Fibroblast of villous mesenchyme (primary cell): ENCODE data around the gene RANGAP1. TPM values are rescaled to one million over a fixed set of nuclear protein-coding genes. Genes with fewer than 3 reads are reported as not detected.

Experiments used
- DNase-seq: peaks from one replicate; pipeline ENCODE4 v3.0.0-alpha.2; 2010; ENCODE audit warnings: low read depth
- H3K4me3 ChIP-seq: 2 replicates; pipeline ENCODE4 v1.5.1; 2011; ENCODE audit warnings: low read depth, mild to moderate bottlenecking, low read length
- CTCF ChIP-seq: IDR thresholded peaks from 2 replicates; pipeline ENCODE4 v1.5.1; 2012; ENCODE audit warnings: low read depth, mild to moderate bottlenecking, low read length; ENCODE audit not compliant: insufficient read depth
- total RNA-seq: library from RNA; depleted of rRNA; stranded (reverse); fragments of >200 nt; gene quantifications from 2 replicates; pipeline ENCODE4 v1.2.3, GENCODE V29; 2012

RANGAP1 gene
- total RNA-seq, 1 donor = 95.9 TPM

- DNase-seq = no peak
- no peak overlapping the region for H3K4me3 ChIP-seq
- TF ChIP-seq CTCF = no peak
Measured at GRCh38 chr22:41327124-41327523, 41.1 kb upstream of the RANGAP1 start.

- H3K4me3 ChIP-seq = no peak overlapping the region
- DNase-seq = no peak
- no peak for TF ChIP-seq CTCF
Measured at GRCh38 chr22:41324821-41325528, 39.0 kb upstream of the RANGAP1 start.

GRCh38 chr22:41320416-41321240 is 34.6 kb upstream of the RANGAP1 start:
- no peak overlapping the region for H3K4me3 ChIP-seq
- TF ChIP-seq CTCF = no peak
- no peak for DNase-seq

DNA sequence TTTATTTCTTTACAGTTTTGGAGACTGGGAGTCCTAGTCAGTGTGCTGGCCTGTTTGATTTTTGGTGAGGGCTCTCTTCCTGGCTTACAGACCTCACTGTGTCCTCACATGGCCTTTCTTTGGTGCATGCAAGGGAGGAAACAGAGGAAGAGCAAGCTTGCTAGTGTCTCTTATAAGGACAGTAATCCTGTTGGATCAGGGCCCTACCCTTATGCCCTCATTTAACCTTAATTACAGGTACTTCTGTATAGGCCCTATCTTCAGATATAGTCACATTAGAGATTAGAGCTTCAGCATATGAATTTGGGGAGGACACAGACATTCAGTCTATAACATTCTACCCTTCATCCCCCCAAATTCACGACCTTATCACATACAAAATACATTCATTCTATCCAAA is 29.6 kb upstream of the RANGAP1 start:
- no peak overlapping the region for H3K4me3 ChIP-seq
- no peak for DNase-seq
- TF ChIP-seq CTCF = no peak

DNA sequence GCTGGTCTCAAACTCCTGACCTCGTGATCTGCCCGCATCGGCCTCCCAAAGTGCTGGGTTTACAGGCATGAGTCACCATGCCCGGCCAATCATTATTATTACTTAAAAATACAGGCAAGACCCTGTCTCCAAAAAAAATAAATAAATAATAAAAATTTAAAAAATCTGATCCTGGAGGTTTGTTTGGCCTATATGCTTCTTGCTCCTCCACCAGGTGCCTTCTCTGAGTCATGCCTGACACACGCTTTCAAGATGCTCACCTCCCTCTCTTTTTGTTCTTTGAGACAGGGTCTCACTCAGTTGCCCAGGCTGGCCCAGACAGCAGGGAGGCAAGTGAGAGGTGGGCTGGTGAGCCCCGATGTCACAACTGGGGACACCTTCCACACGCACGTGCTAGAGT is 28.8 kb upstream of the RANGAP1 start:
- H3K4me3 ChIP-seq = no peak overlapping the region
- DNase-seq = no peak
- no peak for TF ChIP-seq CTCF

- no peak for TF ChIP-seq CTCF
- no peak overlapping the region for H3K4me3 ChIP-seq
- no peak for DNase-seq
Measured at GRCh38 chr22:41311487-41311886, 25.5 kb upstream of the RANGAP1 start.
